Keratinocyte (primary cell): ENCODE data around the gene RAD51. TPM values are rescaled to one million over a fixed set of nuclear protein-coding genes. Genes with fewer than 3 reads are reported as not detected.

Experiments used
- DNase-seq: peaks from one replicate; pipeline ENCODE4 v3.0.0-alpha.2; 2011; ENCODE audit warnings: low read depth, missing footprints, low spot score
- FAIRE-seq: peaks from 2 replicates; lab custom pipeline; 2011; peaks lifted over from hg19 to GRCh38; lab: Jason Lieb, UNC
- H2AFZ ChIP-seq: 2 replicates; pipeline ENCODE4 v1.6.0; 2012; ENCODE audit warnings: low read length, control low read depth, inconsistent platforms; ENCODE audit not compliant: control insufficient read depth
- H3K27ac ChIP-seq: 2 replicates; pipeline ENCODE4 v1.5.1; 2011; ENCODE audit warnings: low read length; ENCODE audit not compliant: control insufficient read depth, insufficient read depth
- H3K27me3 ChIP-seq: 3 replicates; pipeline ENCODE4 v1.6.0; 2011; ENCODE audit warnings: low read length; ENCODE audit not compliant: control insufficient read depth, insufficient read depth; ENCODE audit errors: extremely low read depth
- H3K36me3 ChIP-seq, 2 experiments: 2 replicates in 1 of 2; 3 replicates in 1 of 2; pipeline ENCODE4 v1.5.1; 2011; ENCODE audit warnings: low read length in 2 of 2, mild to moderate bottlenecking in 1 of 2; ENCODE audit not compliant: control insufficient read depth in 2 of 2, insufficient read depth in 2 of 2; ENCODE audit errors: extremely low read depth in 1 of 2
- H3K4me1 ChIP-seq: 3 replicates; pipeline ENCODE4 v1.5.1; 2011; ENCODE audit warnings: low read length; ENCODE audit not compliant: control insufficient read depth, insufficient read depth; ENCODE audit errors: extremely low read depth
- H3K4me2 ChIP-seq: 3 replicates; pipeline ENCODE4 v1.6.0; 2011; ENCODE audit warnings: low read depth, low read length; ENCODE audit not compliant: control insufficient read depth, insufficient read depth; ENCODE audit errors: extremely low read depth
- H3K4me3 ChIP-seq, 3 experiments: fragments of 200-600 bp in 1 of 3; sonication (generic) in 1 of 3; 2 replicates in 2 of 3; 3 replicates in 1 of 3; pipeline ENCODE4 v1.5.1; 2011 to 2016; ENCODE audit warnings: low read length in 3 of 3, mild to moderate bottlenecking in 3 of 3, control low read depth in 2 of 3, inconsistent platforms in 1 of 3, low read depth in 1 of 3, mixed read lengths in 1 of 3, mixed run types in 1 of 3, moderate library complexity in 1 of 3; ENCODE audit not compliant: control insufficient read depth in 2 of 3, insufficient read depth in 2 of 3; ENCODE audit errors: extremely low read depth in 1 of 3
- H3K79me2 ChIP-seq: 2 replicates; pipeline ENCODE4 v1.6.0; 2012; ENCODE audit warnings: low read length; ENCODE audit not compliant: control insufficient read depth, insufficient read depth
- H3K9ac ChIP-seq: 3 replicates; pipeline ENCODE4 v1.6.0; 2011; ENCODE audit warnings: low read length; ENCODE audit not compliant: control insufficient read depth, insufficient read depth; ENCODE audit errors: extremely low read depth
- H3K9me1 ChIP-seq: 3 replicates; pipeline ENCODE4 v1.6.0; 2011; ENCODE audit warnings: low read length; ENCODE audit not compliant: control insufficient read depth, insufficient read depth; ENCODE audit errors: extremely low read depth
- H3K9me3 ChIP-seq: 2 replicates; pipeline ENCODE4 v1.5.1; 2012; ENCODE audit warnings: low read depth, low read length; ENCODE audit not compliant: control insufficient read depth
- H4K20me1 ChIP-seq: 3 replicates; pipeline ENCODE4 v1.6.0; 2011; ENCODE audit warnings: low read length; ENCODE audit not compliant: control insufficient read depth, insufficient read depth; ENCODE audit errors: extremely low read depth
- EZH2 ChIP-seq: IDR thresholded peaks from one replicate; pipeline ENCODE4 v1.6.1; 2012; ENCODE audit warnings: inconsistent platforms, mild to moderate bottlenecking, low read length, moderate library complexity
- dilution Hi-C: fragments of 300-500 bp; cut with MboI; formaldehyde crosslinking; loops from one replicate; pipeline ENCODE4 v1.7.0; 2020; ENCODE audit warnings: low sequenced_read_pairs; ENCODE audit not compliant: extremely low pct_ligation_motif_present
- polyA plus RNA-seq, 5 experiments: library from polyadenylated mRNA; depleted of rRNA in 3 of 5; stranded (reverse) in 3 of 5; stranded (forward) in 1 of 5; unstranded in 1 of 5; fragments of >200 nt; gene quantifications; 1 replicate in 1 of 5; 2 replicates in 3 of 5; 3 replicates in 1 of 5; pipeline versions ENCODE4 v1.2.1 to v1.2.3, GENCODE V29; 2011 to 2012; ENCODE audit warnings: missing spikeins in 2 of 5, low read depth in 1 of 5, low replicate concordance in 1 of 5
- TF ChIP-seq, protein P1 (sequence below), 3 experiments: IDR thresholded peaks in 1 of 3; conservative IDR thresholded peaks in 1 of 3; optimal IDR thresholded peaks in 1 of 3; 2 replicates in 2 of 3; 3 replicates in 1 of 3; pipeline versions ENCODE3 to v1.5.1; 2011; ENCODE audit warnings: low read length in 3 of 3, mild to moderate bottlenecking in 3 of 3, moderate library complexity in 2 of 3, control low read depth in 1 of 3, inconsistent platforms in 1 of 3; ENCODE audit not compliant: insufficient read depth in 2 of 3; ENCODE audit errors: extremely low read depth in 1 of 3

Gene RAD51
- polyA plus RNA-seq, 1 donor (not counting 4 experiments of a cell fraction or from before 2014, with no cell fraction given): 6.9 TPM

DNA sequence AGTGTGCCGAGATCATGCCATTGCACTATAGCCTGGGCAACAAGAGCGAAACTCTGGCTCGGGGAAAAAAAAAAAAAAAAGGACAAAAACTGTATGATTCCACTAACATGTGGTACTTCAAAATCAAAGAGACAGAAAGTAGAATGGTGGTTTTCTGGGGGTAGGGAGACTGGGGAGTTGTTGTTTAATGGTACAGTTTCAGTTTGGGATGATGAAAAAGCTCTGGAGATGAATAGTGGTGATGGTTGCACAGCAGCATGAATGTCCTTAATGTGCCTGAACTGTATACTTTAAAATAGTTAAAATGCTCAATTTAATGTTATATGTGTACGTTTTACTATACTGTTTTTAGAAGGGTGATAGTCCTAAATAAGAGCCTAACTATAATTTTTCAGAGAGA, 27.4 kb downstream of the RAD51 start:
- FAIRE-seq: no peak

DNA sequence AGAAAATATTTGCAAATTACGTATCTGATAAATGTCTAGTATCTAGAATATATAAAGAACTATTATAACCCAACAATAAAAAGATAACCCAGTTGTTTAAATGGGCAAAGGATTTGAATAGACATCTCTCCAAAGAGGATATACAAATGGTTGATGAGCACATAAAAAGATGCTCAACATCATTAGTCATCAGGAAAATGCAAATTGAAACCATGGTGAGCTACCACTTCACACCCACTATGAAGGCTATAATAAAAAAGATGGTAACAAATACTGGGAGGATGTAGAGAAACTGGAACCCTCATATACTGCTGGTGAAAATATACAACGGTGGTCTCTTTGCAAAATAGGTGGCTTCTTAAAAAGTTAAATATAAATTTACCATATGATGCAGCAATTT, 28.0 kb downstream of the RAD51 start:
- H3K27me3 ChIP-seq: no peaks in the 10 kb centered on the region
- DNase-seq (no peak), FAIRE-seq (no peak)
- dilution Hi-C loops: no loop called here
- TF ChIP-seq, protein P1, sequence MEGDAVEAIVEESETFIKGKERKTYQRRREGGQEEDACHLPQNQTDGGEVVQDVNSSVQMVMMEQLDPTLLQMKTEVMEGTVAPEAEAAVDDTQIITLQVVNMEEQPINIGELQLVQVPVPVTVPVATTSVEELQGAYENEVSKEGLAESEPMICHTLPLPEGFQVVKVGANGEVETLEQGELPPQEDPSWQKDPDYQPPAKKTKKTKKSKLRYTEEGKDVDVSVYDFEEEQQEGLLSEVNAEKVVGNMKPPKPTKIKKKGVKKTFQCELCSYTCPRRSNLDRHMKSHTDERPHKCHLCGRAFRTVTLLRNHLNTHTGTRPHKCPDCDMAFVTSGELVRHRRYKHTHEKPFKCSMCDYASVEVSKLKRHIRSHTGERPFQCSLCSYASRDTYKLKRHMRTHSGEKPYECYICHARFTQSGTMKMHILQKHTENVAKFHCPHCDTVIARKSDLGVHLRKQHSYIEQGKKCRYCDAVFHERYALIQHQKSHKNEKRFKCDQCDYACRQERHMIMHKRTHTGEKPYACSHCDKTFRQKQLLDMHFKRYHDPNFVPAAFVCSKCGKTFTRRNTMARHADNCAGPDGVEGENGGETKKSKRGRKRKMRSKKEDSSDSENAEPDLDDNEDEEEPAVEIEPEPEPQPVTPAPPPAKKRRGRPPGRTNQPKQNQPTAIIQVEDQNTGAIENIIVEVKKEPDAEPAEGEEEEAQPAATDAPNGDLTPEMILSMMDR (optimal IDR thresholded peaks at IDR 0.05 in 1 of 3, IDR thresholded peaks at IDR 0.05 in 1 of 3, conservative IDR thresholded peaks at IDR 0.05 in 1 of 3; ENCODE audit: extremely low read depth in 1 of 3, insufficient read depth in 2 of 3, low read length in 3 of 3): no peak
- TF ChIP-seq EZH2: no peak
- no peak overlapping the region for H3K9ac ChIP-seq
- no peak overlapping the region for H3K4me3 ChIP-seq
- no peak overlapping the region for H2AFZ ChIP-seq
- no peak overlapping the region for H3K27ac ChIP-seq
- H4K20me1 ChIP-seq: no peaks in the 10 kb centered on the region
- no peaks in the 10 kb centered on the region for H3K9me1 ChIP-seq
- H3K4me2 ChIP-seq: no peak overlapping the region
- no peaks in the 10 kb centered on the region for H3K79me2 ChIP-seq
- H3K36me3 ChIP-seq: peaks cover 0 to 4% of the 10 kb centered on the region in 2 experiments
- no peaks in the 10 kb centered on the region for H3K9me3 ChIP-seq
- no peaks in the 10 kb centered on the region for H3K4me1 ChIP-seq

More for the DNA sequence above, 27.4 kb downstream of the RAD51 start:
- H3K9me3 ChIP-seq: no peaks in the 10 kb centered on the region
- H3K4me3 ChIP-seq: no peak overlapping the region
- H3K4me2 ChIP-seq: no peak overlapping the region
- no peaks in the 10 kb centered on the region for H3K9me1 ChIP-seq
- H3K4me1 ChIP-seq: no peaks in the 10 kb centered on the region
- no peak overlapping the region for H2AFZ ChIP-seq
- H3K27me3 ChIP-seq: no peaks in the 10 kb centered on the region
- TF ChIP-seq, protein P1 (optimal IDR thresholded peaks at IDR 0.05 in 1 of 3, IDR thresholded peaks at IDR 0.05 in 1 of 3, conservative IDR thresholded peaks at IDR 0.05 in 1 of 3; ENCODE audit: extremely low read depth in 1 of 3, insufficient read depth in 2 of 3, low read length in 3 of 3): no peak
- no peak for TF ChIP-seq EZH2
- H4K20me1 ChIP-seq: no peaks in the 10 kb centered on the region
- no peaks in the 10 kb centered on the region for H3K79me2 ChIP-seq
- H3K36me3 ChIP-seq: peaks cover 0 to 4% of the 10 kb centered on the region in 2 experiments
- DNase-seq: no peak
- dilution Hi-C loops: no loop called here
- H3K27ac ChIP-seq: no peak overlapping the region
- no peak overlapping the region for H3K9ac ChIP-seq
